Erythroblast (primary cell): ENCODE data around the gene TRIM63.

ENCODE experiments used
- GATA1 ChIP-seq: IDR thresholded peaks from 2 replicates; pipeline ENCODE4 v1.6.1; 2011; ENCODE audit warnings: low read depth, mild to moderate bottlenecking, control low read depth, low read length, moderate library complexity
- POLR2A ChIP-seq: IDR thresholded peaks from 2 replicates; pipeline ENCODE4 v1.6.1; 2011; ENCODE audit warnings: mild to moderate bottlenecking, low read length

GRCh38 chr1:26031611-26032220, 35.7 kb downstream of the TRIM63 start:
- TF ChIP-seq POLR2A = no peak
- TF ChIP-seq GATA1 = no peak
